GM18526 (cell line): ENCODE data around the gene MAGEC1.

Source experiments
- POLR2A ChIP-seq: IDR thresholded peaks from 3 replicates; pipeline ENCODE4 v1.6.1; 2011; ENCODE audit not compliant: insufficient read length; ENCODE audit errors: extremely low read depth

MAGEC1 gene, protein sequence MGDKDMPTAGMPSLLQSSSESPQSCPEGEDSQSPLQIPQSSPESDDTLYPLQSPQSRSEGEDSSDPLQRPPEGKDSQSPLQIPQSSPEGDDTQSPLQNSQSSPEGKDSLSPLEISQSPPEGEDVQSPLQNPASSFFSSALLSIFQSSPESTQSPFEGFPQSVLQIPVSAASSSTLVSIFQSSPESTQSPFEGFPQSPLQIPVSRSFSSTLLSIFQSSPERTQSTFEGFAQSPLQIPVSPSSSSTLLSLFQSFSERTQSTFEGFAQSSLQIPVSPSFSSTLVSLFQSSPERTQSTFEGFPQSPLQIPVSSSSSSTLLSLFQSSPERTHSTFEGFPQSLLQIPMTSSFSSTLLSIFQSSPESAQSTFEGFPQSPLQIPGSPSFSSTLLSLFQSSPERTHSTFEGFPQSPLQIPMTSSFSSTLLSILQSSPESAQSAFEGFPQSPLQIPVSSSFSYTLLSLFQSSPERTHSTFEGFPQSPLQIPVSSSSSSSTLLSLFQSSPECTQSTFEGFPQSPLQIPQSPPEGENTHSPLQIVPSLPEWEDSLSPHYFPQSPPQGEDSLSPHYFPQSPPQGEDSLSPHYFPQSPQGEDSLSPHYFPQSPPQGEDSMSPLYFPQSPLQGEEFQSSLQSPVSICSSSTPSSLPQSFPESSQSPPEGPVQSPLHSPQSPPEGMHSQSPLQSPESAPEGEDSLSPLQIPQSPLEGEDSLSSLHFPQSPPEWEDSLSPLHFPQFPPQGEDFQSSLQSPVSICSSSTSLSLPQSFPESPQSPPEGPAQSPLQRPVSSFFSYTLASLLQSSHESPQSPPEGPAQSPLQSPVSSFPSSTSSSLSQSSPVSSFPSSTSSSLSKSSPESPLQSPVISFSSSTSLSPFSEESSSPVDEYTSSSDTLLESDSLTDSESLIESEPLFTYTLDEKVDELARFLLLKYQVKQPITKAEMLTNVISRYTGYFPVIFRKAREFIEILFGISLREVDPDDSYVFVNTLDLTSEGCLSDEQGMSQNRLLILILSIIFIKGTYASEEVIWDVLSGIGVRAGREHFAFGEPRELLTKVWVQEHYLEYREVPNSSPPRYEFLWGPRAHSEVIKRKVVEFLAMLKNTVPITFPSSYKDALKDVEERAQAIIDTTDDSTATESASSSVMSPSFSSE

GRCh38 chrX:141903400-141904155 is at the start of gene MAGEC1:
Gene MAGEC1, plus strand, starts transcription at chrX:141903894. Its CDS starts 1,179 bp downstream, at chrX:141905073.
- TF ChIP-seq POLR2A: no peak

DNA sequence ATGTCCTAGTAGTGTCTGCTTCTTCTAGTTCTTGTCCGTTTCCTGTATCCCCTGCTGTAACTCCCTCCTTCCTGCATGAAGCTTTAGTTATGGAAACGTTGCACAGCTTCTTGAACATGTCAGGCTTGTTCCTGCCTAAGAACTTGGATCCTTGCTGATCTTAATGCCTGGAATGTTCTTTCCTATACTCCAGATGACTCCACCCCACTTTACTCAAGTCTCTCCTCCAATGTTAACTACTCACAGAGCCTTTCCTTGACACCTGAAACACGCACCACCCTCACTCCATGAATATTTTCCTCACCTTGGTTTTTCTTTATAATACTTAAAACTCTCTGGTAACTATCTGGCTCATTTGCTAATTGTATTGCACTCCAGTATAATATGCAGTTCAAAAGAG is 46.2 kb upstream of the MAGEC1 start:
- TF ChIP-seq POLR2A: no peak

- TF ChIP-seq POLR2A: no peak
Measured at GRCh38 chrX:141879616-141880015, 24.1 kb upstream of the MAGEC1 start.

DNA sequence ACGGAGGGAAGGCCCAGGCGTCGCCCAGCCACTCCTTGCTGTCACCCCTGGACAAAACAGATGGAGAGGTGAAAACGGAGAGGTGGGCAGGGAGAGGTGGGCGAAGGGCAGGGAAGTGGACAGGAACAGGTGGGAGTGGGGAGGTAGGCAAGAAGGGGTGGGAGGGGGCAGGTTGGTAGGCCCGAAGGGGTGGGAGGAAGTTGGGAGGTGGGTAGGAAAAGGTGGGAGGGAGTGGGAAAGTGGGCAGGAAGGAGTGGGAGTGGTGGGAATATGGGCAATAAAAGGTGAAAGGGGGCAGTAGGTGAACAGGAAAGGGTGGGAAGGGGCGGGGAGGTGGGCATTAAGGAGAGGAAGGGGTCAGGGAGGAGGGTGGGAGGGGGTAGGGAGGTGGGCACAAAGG is 9.0 kb upstream of the MAGEC1 start:
- no peak for TF ChIP-seq POLR2A

- no peak for TF ChIP-seq POLR2A
Measured at GRCh38 chrX:141897690-141898089, 6.0 kb upstream of the MAGEC1 start.

GRCh38 chrX:141902366-141902765 is 1.3 kb upstream of the MAGEC1 start:
- TF ChIP-seq POLR2A: no peak

DNA sequence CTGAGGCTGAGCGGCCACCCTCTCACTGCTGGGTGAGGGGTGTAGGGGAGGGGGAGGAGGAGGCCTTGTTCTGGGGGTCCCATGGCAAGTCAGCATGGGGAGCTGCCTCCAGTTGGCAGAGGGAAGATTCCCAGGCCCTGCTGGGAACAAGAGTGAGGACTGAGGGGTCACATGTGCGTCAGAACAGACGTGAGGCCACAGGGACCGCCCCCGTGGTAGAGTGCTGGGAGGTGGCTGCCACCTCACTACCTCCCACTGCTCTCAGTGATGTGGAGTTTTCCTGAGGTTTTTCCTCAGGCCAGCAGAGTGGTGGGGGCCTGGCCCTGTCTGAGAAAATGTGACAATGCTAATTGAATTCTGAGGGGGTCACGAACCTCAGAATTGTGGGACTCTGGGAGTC is 568 bp downstream of the MAGEC1 start:
- TF ChIP-seq POLR2A: no peak

- no peak for TF ChIP-seq POLR2A
Measured at GRCh38 chrX:141917801-141918200, 14.1 kb downstream of the MAGEC1 start.

GRCh38 chrX:141924293-141924692 is 20.6 kb downstream of the MAGEC1 start:
- no peak for TF ChIP-seq POLR2A

- no peak for TF ChIP-seq POLR2A
Measured at GRCh38 chrX:141928432-141928831, 24.7 kb downstream of the MAGEC1 start.

DNA sequence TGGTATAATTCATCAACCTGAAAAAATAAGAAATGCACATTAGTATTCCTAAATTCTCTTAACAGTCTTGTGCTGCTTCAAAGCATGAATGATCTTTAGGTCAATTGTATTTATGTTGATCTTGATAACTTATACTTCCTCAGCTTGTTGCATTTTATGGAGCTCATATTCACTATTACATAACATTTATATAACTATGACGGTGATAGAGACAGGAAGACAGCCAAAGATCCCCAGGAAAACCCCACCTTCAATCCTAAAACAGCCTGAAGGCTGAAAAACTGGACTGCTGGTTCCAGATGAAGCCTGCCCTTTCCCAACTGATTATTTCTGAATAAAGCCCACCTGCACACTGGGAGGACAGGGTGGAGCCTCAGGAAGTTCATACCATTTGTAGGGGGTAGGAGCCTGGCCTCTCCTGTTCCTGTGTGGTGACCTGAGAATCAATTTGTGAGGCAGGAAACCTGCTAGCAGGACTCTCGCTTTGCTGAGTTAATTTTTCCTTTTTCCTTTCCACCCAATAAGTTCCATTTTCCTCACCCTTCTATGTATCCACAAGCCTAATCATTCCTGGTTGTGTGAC is 30.5 kb downstream of the MAGEC1 start:
- no peak for TF ChIP-seq POLR2A

GRCh38 chrX:141935645-141936044 is 32.0 kb downstream of the MAGEC1 start:
- no peak for TF ChIP-seq POLR2A

GRCh38 chrX:141936080-141936479 is 32.4 kb downstream of the MAGEC1 start:
- no peak for TF ChIP-seq POLR2A

DNA sequence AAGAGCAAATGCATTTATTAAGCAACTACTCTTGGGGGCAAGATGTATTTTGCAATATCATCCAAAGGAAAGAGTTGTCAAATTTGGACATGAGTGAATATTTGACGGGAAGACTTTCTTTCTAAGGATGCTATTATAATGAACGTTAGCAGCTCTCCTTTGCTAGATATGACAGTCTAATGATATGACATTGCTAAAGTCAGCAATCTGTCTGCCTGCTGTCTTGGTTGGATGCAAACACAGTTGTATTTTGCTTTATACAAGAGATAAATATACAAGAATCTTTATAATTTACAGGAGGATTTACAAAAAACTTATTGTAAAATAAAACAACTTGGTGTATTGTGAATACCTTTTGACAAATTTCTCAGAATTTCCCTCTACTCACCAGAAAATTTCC is 37.5 kb downstream of the MAGEC1 start:
- TF ChIP-seq POLR2A: no peak
